GM23248 (cell line): Measurements from ENCODE around the gene VPREB3.

Source experiments
- EZH2 ChIP-seq: fragments of 200-600 bp; sonication (generic); IDR thresholded peaks from 2 replicates; pipeline ENCODE4 v1.6.1; 2018; ENCODE audit warnings: antibody characterized with exemption, mild to moderate bottlenecking; ENCODE audit not compliant: insufficient read depth, poor library complexity, severe bottlenecking
- EZH2phosphoT487 ChIP-seq: fragments of 200-600 bp; sonication (generic); IDR thresholded peaks from 2 replicates; pipeline ENCODE4 v1.6.1; 2018; ENCODE audit warnings: antibody characterized with exemption, moderate library complexity, mild to moderate bottlenecking, low read depth; ENCODE audit not compliant: insufficient read depth

DNA sequence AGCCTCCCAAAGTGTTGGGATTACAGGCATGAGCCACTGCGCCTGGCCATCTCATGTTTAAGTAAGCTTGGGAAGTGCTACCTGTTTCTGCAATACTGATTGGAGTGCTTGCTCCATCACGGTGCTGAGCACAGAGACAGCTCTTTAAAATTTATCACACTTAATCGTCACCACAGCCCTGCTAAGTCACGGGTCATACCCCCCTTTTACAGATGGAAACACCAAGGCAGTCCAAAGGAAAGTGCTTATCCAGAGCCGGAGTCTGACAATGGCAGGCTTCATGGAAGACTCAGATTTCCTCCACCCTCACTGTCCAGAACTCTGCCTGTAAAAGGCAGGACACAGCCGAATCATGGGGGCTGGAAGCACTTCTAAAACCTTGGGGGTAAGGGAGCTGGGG, 5.8 kb upstream of the VPREB3 start:
- TF ChIP-seq EZH2phosphoT487 (no peak), EZH2 (no peak)
